ENCODE measurements around the gene KCP.

DNA sequence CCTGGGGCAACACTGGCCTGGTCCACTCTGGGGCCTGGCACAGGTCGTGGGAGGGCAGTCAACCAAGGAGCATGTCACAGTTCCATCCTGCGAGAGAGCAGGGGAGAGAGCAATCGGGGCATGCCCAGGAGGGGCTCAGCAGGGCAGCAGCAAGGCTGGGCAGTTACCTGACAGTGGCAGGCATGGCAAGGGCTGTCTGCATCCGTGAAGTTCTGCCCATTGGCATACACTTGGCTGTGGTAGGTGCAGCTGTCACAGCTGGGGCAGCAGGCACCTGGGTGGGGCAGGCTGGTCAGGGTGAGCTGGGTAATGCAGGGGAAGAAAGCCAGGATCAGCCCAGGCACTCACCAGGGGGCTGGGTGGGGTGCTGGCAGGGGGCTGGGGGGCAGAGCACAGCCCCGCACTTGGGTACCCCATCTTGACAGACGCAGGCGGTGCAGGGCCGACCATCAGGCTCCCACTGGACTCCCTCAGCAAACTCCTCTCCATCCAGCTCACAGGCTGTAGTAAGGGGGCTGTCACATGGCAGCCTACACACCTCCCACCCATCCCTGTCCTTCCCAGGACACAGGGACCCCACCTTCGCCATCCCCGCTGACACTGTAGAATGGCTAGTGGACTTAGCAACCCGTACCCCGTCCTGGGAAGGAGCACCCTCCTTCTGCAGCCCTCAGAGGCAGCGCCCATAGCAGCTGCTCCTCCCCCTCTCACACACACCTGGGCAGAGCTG lies 17.8 kb downstream of the KCP start:
- TF ChIP-seq CTCF (IDR thresholded peaks at IDR 0.05) (no peak), POLR2A (IDR thresholded peaks at IDR 0.05) (no peak)
